CD4-positive, alpha-beta memory T cell (primary cell): ENCODE data around the gene WDR86. TPM values are rescaled to one million over a fixed set of nuclear protein-coding genes. Genes with fewer than 3 reads are reported as not detected.

Source experiments
- CTCF ChIA-PET: fragments of 350-600 bp; sonication (Branson Sonifier 250); formaldehyde crosslinking; loops from one replicate; lab custom pipeline; 2021; ENCODE audit warnings: inconsistent platforms; ENCODE audit not compliant: partially characterized antibody; lab: Charles Lee
- POLR2A ChIA-PET: fragments of 350-600 bp; sonication (Branson Sonifier 250); formaldehyde crosslinking; loops from one replicate; lab custom pipeline; 2021; ENCODE audit not compliant: partially characterized antibody; lab: Charles Lee
- DNase-seq, 5 donors: peaks; one replicate each; pipeline versions ENCODE4 v3.0.0 to v3.0.0-alpha.2; 2020 to 2022; ENCODE audit warnings: mixed read lengths in 1 of 5
- H3K27ac ChIP-seq: one replicate; pipeline ENCODE4 v1.7.0; 2013; ENCODE audit warnings: low read depth, low read length
- H3K27me3 ChIP-seq: 2 replicates; pipeline ENCODE4 v1.7.0; 2013; ENCODE audit warnings: mild to moderate bottlenecking, low read length, moderate library complexity; ENCODE audit not compliant: insufficient read depth
- H3K36me3 ChIP-seq: 2 replicates; pipeline ENCODE4 v1.7.0; 2013; ENCODE audit warnings: mild to moderate bottlenecking, low read length, moderate library complexity; ENCODE audit not compliant: insufficient read depth
- H3K4me1 ChIP-seq: 2 replicates; pipeline ENCODE4 v1.7.0; 2013; ENCODE audit warnings: mild to moderate bottlenecking, low read length, moderate library complexity; ENCODE audit not compliant: insufficient read depth
- H3K4me3 ChIP-seq, 2 donors: one replicate each; pipeline ENCODE4 v1.7.0; 2013; ENCODE audit warnings: low read length in 2 of 2, mild to moderate bottlenecking in 1 of 2
- H3K9me3 ChIP-seq, 2 donors: one replicate each; pipeline ENCODE4 v1.7.0; 2013; ENCODE audit warnings: low read length in 2 of 2, control low read depth in 1 of 2; ENCODE audit not compliant: control insufficient read depth in 1 of 2
- H3K27ac Mint-ChIP-seq, 7 donors: one replicate each; pipeline ENCODE4 v1.8.0; 2020 to 2021; ENCODE audit warnings: mixed read lengths in 7 of 7, mild to moderate bottlenecking in 6 of 7, inconsistent platforms in 3 of 7, moderate library complexity in 3 of 7
- H3K27me3 Mint-ChIP-seq, 2 donors: one replicate each; pipeline ENCODE4 v1.8.0; 2020 to 2021; ENCODE audit warnings: mixed read lengths in 2 of 2
- H3K36me3 Mint-ChIP-seq, 2 donors: one replicate each; pipeline ENCODE4 v1.8.0; 2020 to 2021; ENCODE audit warnings: mixed read lengths in 2 of 2, inconsistent platforms in 1 of 2, mild to moderate bottlenecking in 1 of 2
- H3K4me1 Mint-ChIP-seq, 4 donors: one replicate each; pipeline ENCODE4 v1.8.0; 2020 to 2021; ENCODE audit warnings: mixed read lengths in 4 of 4, mild to moderate bottlenecking in 1 of 4
- H3K4me3 Mint-ChIP-seq, 8 donors: one replicate each; pipeline ENCODE4 v1.8.0; 2020 to 2021; ENCODE audit warnings: mixed read lengths in 8 of 8, mild to moderate bottlenecking in 7 of 8, moderate library complexity in 6 of 8, inconsistent platforms in 3 of 8
- H3K9me3 Mint-ChIP-seq, 8 donors: one replicate each; pipeline ENCODE4 v1.8.0; 2020 to 2021; ENCODE audit warnings: mixed read lengths in 8 of 8, mild to moderate bottlenecking in 5 of 8, inconsistent platforms in 3 of 8, moderate library complexity in 1 of 8
- intact Hi-C: fragments of 100-400 bp; cut with micrococcal nuclease; formaldehyde crosslinking; loops from one replicate; pipeline ENCODE4 v1.15.1; 2023
- polyA plus RNA-seq, 2 donors: library from polyadenylated mRNA; unstranded; fragments of 300-500 nt; fragmentation: Illumina TruSeq; gene quantifications; one replicate each; pipeline ENCODE4 v1.2.3, GENCODE V29; 2021
- total RNA-seq, 2 experiments: library from RNA; stranded (reverse); gene quantifications; one replicate each; pipeline ENCODE4 v1.2.3, GENCODE V29; 2021

The WDR86 gene
- total and polyA plus RNA-seq, 4 experiments from 2014 or later: 7.0 to 14.4 (median 9.0) TPM

GRCh38 chr7:151348970-151349369 lies 60.9 kb downstream of the WDR86 start:
- no peaks in the 10 kb centered on the region for H3K27me3 Mint-ChIP-seq
- Histone ChIP-seq H3K27me3 (no peaks in the 10 kb centered on the region), H3K27ac (peak overlapping the region; percentile 90), H3K36me3 (peaks cover 35% of the 10 kb centered on the region), H3K9me3 (no peaks in the 10 kb centered on the region), H3K4me3 (peak overlapping the region in 1 of 2 donors; percentile 26), H3K4me1 (peaks cover 38% of the 10 kb centered on the region)
- ChIA-PET POLR2A (interaction anchor here (0.8 to 3.2 kb wide), 2 partner anchors 38 to 283 kb away, joined by 3 to 11 read pairs; no protein-coding TSS in a partner anchor), CTCF (interaction anchor here (0.9 to 7.9 kb wide), 5 partner anchors 14 to 97 kb away, joined by 3 to 178 read pairs (median 23); no protein-coding TSS in a partner anchor)
- H3K9me3 Mint-ChIP-seq: peaks cover 0 to 4% (median 0%) of the 10 kb centered on the region in 8 donors
- DNase-seq: no peak
- peaks cover 29 to 53% of the 10 kb centered on the region in 2 donors for H3K36me3 Mint-ChIP-seq
- H3K27ac Mint-ChIP-seq: peak overlapping the region; percentile 93 to 100 (median 98)
- peak overlapping the region in 5 of 8 donors; percentile 35 to 92 (median 81) for H3K4me3 Mint-ChIP-seq
- intact Hi-C loops: loop anchor here (10.0 kb wide), 1 partner anchor 334 kb away; no protein-coding TSS in a partner anchor
- peaks cover 32 to 65% (median 46%) of the 10 kb centered on the region in 4 donors for H3K4me1 Mint-ChIP-seq

- peaks cover 42% of the 10 kb centered on the region for H3K4me1 ChIP-seq
- Mint-ChIP-seq H3K27me3 (no peaks in the 10 kb centered on the region), H3K9me3 (peaks cover 0 to 4% (median 0%) of the 10 kb centered on the region in 8 donors), H3K4me1 (peaks cover 35 to 63% (median 46%) of the 10 kb centered on the region in 4 donors), H3K36me3 (peaks cover 18 to 55% of the 10 kb centered on the region in 2 donors), H3K27ac (peak overlapping the region in 2 of 7 donors; percentile 89 to 93), H3K4me3 (no peak overlapping the region)
- no peak for DNase-seq
- no peak overlapping the region for H3K27ac ChIP-seq
- H3K4me3 ChIP-seq: no peak overlapping the region
- POLR2A ChIA-PET: interaction anchor here (0.7 kb wide), 1 partner anchor 264 kb away, joined by 3 read pairs; no protein-coding TSS in a partner anchor
- intact Hi-C loops: loop anchor here (10.0 kb wide), 1 partner anchor 332 kb away; no protein-coding TSS in a partner anchor
- CTCF ChIA-PET: interaction anchor here (1.2 to 7.9 kb wide), 2 partner anchors 29 to 102 kb away, joined by 3 to 178 read pairs; no protein-coding TSS in a partner anchor
- no peaks in the 10 kb centered on the region for H3K9me3 ChIP-seq
- H3K27me3 ChIP-seq: no peaks in the 10 kb centered on the region
- H3K36me3 ChIP-seq: peaks cover 24% of the 10 kb centered on the region
Measured at GRCh38 chr7:151347200-151347599, 62.6 kb downstream of the WDR86 start.

- ChIA-PET CTCF (interaction anchor here (1.2 kb wide), 1 partner anchor 102 kb away, joined by 3 read pairs; no protein-coding TSS in a partner anchor), POLR2A (no interaction called here)
- Histone ChIP-seq H3K36me3 (peaks cover 24% of the 10 kb centered on the region), H3K4me3 (no peak overlapping the region), H3K4me1 (peaks cover 35% of the 10 kb centered on the region), H3K27ac (no peak overlapping the region), H3K27me3 (no peaks in the 10 kb centered on the region), H3K9me3 (no peaks in the 10 kb centered on the region)
- Mint-ChIP-seq H3K27me3 (no peaks in the 10 kb centered on the region), H3K4me1 (peaks cover 27 to 59% (median 38%) of the 10 kb centered on the region in 4 donors), H3K27ac (peak overlapping the region in 3 of 7 donors; percentile 8 to 93 (median 32)), H3K9me3 (peaks cover 0 to 3% (median 0%) of the 10 kb centered on the region in 8 donors), H3K36me3 (peaks cover 12 to 55% of the 10 kb centered on the region in 2 donors), H3K4me3 (no peak overlapping the region)
- no peak for DNase-seq
- intact Hi-C loops: loop anchor here (10.0 kb wide), 1 partner anchor 332 kb away; no protein-coding TSS in a partner anchor
Measured at GRCh38 chr7:151346470-151346769, 63.4 kb downstream of the WDR86 start.

GRCh38 chr7:151345576-151346469 lies 64.0 kb downstream of the WDR86 start:
- Histone ChIP-seq H3K27ac (no peak overlapping the region), H3K4me1 (peaks cover 35% of the 10 kb centered on the region), H3K4me3 (no peak overlapping the region), H3K36me3 (peaks cover 24% of the 10 kb centered on the region), H3K9me3 (no peaks in the 10 kb centered on the region), H3K27me3 (no peaks in the 10 kb centered on the region)
- Mint-ChIP-seq H3K27ac (peak overlapping the region in 5 of 7 donors; percentile 1 to 93 (median 63)), H3K4me1 (peaks cover 24 to 59% (median 35%) of the 10 kb centered on the region in 4 donors), H3K9me3 (peaks cover 0 to 1% (median 0%) of the 10 kb centered on the region in 8 donors), H3K27me3 (no peaks in the 10 kb centered on the region), H3K4me3 (peak overlapping the region in 1 of 8 donors; percentile 13), H3K36me3 (peaks cover 12 to 55% of the 10 kb centered on the region in 2 donors)
- ChIA-PET CTCF (interaction anchor here (1.0 to 1.2 kb wide), 2 partner anchors 31 to 103 kb away, joined by 3 read pairs; no protein-coding TSS in a partner anchor), POLR2A (no interaction called here)
- intact Hi-C loops: loop anchor here (10.0 kb wide), 1 partner anchor 331 kb away; no protein-coding TSS in a partner anchor
- DNase-seq: no peak

- Mint-ChIP-seq H3K27me3 (no peaks in the 10 kb centered on the region), H3K4me1 (peaks cover 23 to 50% (median 33%) of the 10 kb centered on the region in 4 donors), H3K27ac (peak overlapping the region in 4 of 7 donors; percentile 24 to 87 (median 62)), H3K36me3 (peaks cover 20 to 46% of the 10 kb centered on the region in 2 donors), H3K9me3 (peaks cover 0 to 5% (median 2%) of the 10 kb centered on the region in 8 donors), H3K4me3 (peak overlapping the region; percentile 62 to 91 (median 86))
- ChIA-PET POLR2A (interaction anchor here (4.4 kb wide), 1 partner anchor 9 kb away, joined by 49 read pairs; no protein-coding TSS in a partner anchor), CTCF (interaction anchor here (0.9 to 6.4 kb wide), 4 partner anchors 9 to 105 kb away, joined by 3 to 52 read pairs (median 5); no protein-coding TSS in a partner anchor)
- Histone ChIP-seq H3K27me3 (no peaks in the 10 kb centered on the region), H3K9me3 (no peaks in the 10 kb centered on the region), H3K4me1 (peaks cover 28% of the 10 kb centered on the region), H3K36me3 (peaks cover 24% of the 10 kb centered on the region), H3K4me3 (no peak overlapping the region), H3K27ac (no peak overlapping the region)
- no peak for DNase-seq
- intact Hi-C loops: loop anchor here (10.0 kb wide), 1 partner anchor 329 kb away; no protein-coding TSS in a partner anchor
Measured at GRCh38 chr7:151343516-151343915, 66.3 kb downstream of the WDR86 start.

GRCh38 chr7:151342811-151343210 lies 67.0 kb downstream of the WDR86 start:
- Histone ChIP-seq H3K27ac (peak overlapping the region; percentile 81), H3K4me1 (peaks cover 28% of the 10 kb centered on the region), H3K4me3 (peak overlapping the region in 1 of 2 donors; percentile 86), H3K27me3 (no peaks in the 10 kb centered on the region), H3K36me3 (peaks cover 20% of the 10 kb centered on the region), H3K9me3 (no peaks in the 10 kb centered on the region)
- peaks cover 17 to 42% of the 10 kb centered on the region in 2 donors for H3K36me3 Mint-ChIP-seq
- ChIA-PET CTCF (interaction anchor here (0.9 to 6.4 kb wide), 3 partner anchors 10 to 105 kb away, joined by 4 to 52 read pairs (median 6); no protein-coding TSS in a partner anchor), POLR2A (interaction anchor here (2.0 to 4.4 kb wide), 2 partner anchors 9 to 28 kb away, joined by 14 to 49 read pairs; no protein-coding TSS in a partner anchor)
- peaks cover 0 to 5% (median 2%) of the 10 kb centered on the region in 8 donors for H3K9me3 Mint-ChIP-seq
- DNase-seq: no peak
- H3K4me1 Mint-ChIP-seq: peaks cover 21 to 45% (median 31%) of the 10 kb centered on the region in 4 donors
- intact Hi-C loops: loop anchor here (10.0 kb wide), 1 partner anchor 328 kb away; no protein-coding TSS in a partner anchor
- H3K4me3 Mint-ChIP-seq: peak overlapping the region; percentile 79 to 91 (median 89)
- peak overlapping the region; percentile 55 to 95 (median 87) for H3K27ac Mint-ChIP-seq
- no peaks in the 10 kb centered on the region for H3K27me3 Mint-ChIP-seq
